Heart left ventricle (tissue), 13 donors: Measurements from ENCODE around the gene MAP3K5.

ENCODE experiments used
- POLR2A ChIP-seq, 2 donors: fragments of 450-650 bp; IDR thresholded peaks; one replicate each; pipeline ENCODE4 v1.6.1; 2017; ENCODE audit warnings: antibody characterized with exemption in 2 of 2, mild to moderate bottlenecking in 2 of 2, moderate library complexity in 2 of 2
- TF ChIP-seq, protein P1 (sequence below), 12 donors: fragments of 200-600 bp; sonication (generic) in 4 of 12; IDR thresholded peaks; one replicate each; pipeline versions ENCODE4 v1.5.0 to v1.8.0; 2018 to 2022; ENCODE audit warnings: antibody characterized with exemption in 12 of 12, mild to moderate bottlenecking in 5 of 12
- donor health status: ischemic (EF 13 %, LVEDD 7.1; RV severe dilation, severe dysfunction).
- donor health status: DM: no; HTN: yes; CAD: no.
- donor health status: DM: no; HTN: no; CAD: no.
- donor health status: ischemic (EF 25% LVEDD 6.9; RV normal size, moderate dysfunction).
- donor health status: ischemic (EF 25% LVEDD 5.7; RV mildly dilated, moderate dysfunction).
- donor health status: ischemic (EF 35%, LVEDD 5.7; RV mildly dilated, moderate dysfunction).
- donor health status: nonischemic (EF 11% LVEDD 7.7; RV severe dilation, severe dysfunction).
- donor health status: DM: yes; HTN: yes; CAD: no.
- donor health status: PGD.
- donor health status: ischemic (EF 29% LVEDD 5.4; RV normal size, mild dysfunction).
- donor health status: nonischemic (EF 23%, LVEDD 6.1; RV moderate dilation, normal function).

DNA sequence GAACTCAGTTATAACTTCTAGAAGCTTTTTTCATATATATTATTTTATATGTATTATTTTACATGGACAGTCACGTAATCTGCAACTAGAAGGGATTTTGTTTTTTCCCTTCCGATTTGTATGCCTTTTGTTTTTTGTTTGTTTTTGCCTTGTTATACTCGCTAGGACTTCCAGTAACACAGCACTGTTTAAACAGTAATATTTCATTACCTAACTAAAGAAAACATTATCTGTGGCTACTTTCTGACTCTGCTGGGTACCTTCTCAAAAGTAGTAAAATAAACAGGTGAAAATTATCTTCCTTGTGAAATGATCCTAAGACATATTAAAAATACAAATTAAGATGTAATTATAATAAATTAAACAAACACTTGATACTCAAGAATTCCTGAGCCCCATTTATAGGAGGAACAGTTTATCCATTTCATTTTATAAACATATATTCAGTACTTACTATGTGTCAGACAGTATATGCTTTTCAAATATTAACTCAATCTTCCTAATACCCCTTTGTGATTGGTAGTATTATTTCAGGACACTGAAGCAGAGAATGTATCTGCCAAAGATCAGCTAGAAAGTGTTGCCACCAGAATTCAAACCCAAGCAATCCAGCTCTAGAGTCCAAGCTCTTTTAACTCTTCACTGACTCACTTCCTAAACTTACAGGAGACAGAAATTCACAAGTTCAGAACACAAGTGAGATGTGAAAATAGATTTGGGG, 65.3 kb downstream of the MAP3K5 start:
- no peak for TF ChIP-seq POLR2A (IDR thresholded peaks at IDR 0.05)
- TF ChIP-seq, protein P1, sequence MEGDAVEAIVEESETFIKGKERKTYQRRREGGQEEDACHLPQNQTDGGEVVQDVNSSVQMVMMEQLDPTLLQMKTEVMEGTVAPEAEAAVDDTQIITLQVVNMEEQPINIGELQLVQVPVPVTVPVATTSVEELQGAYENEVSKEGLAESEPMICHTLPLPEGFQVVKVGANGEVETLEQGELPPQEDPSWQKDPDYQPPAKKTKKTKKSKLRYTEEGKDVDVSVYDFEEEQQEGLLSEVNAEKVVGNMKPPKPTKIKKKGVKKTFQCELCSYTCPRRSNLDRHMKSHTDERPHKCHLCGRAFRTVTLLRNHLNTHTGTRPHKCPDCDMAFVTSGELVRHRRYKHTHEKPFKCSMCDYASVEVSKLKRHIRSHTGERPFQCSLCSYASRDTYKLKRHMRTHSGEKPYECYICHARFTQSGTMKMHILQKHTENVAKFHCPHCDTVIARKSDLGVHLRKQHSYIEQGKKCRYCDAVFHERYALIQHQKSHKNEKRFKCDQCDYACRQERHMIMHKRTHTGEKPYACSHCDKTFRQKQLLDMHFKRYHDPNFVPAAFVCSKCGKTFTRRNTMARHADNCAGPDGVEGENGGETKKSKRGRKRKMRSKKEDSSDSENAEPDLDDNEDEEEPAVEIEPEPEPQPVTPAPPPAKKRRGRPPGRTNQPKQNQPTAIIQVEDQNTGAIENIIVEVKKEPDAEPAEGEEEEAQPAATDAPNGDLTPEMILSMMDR (IDR thresholded peaks at IDR 0.05) = no peak
